IPS-20b (cell line): Measurements from ENCODE around the gene DOK3.

ENCODE experiments used
- H3K27ac ChIP-seq: one replicate; pipeline ENCODE4 v1.5.1; 2013; ENCODE audit warnings: low read length
- H3K27me3 ChIP-seq: 2 replicates; pipeline ENCODE4 v1.6.1; 2013; ENCODE audit warnings: mild to moderate bottlenecking, low read length, inconsistent platforms; ENCODE audit not compliant: insufficient read depth
- H3K36me3 ChIP-seq: 2 replicates; pipeline ENCODE4 v1.6.1; 2013; ENCODE audit warnings: low read depth, mild to moderate bottlenecking, inconsistent platforms, low read length, moderate library complexity; ENCODE audit not compliant: insufficient read depth
- H3K4me1 ChIP-seq: 2 replicates; pipeline ENCODE4 v1.6.1; 2013; ENCODE audit warnings: mild to moderate bottlenecking, control low read depth, inconsistent platforms, low read length, moderate library complexity; ENCODE audit not compliant: insufficient read depth
- H3K4me3 ChIP-seq: 2 replicates; pipeline ENCODE4 v1.5.1; 2013; ENCODE audit warnings: mild to moderate bottlenecking, low read length, inconsistent platforms
- H3K9ac ChIP-seq: 2 replicates; pipeline ENCODE4 v1.6.1; 2013; ENCODE audit warnings: low read depth, mild to moderate bottlenecking, inconsistent platforms, low read length, moderate library complexity
- H3K9me3 ChIP-seq: 2 replicates; pipeline ENCODE4 v1.6.1; 2013; ENCODE audit warnings: mild to moderate bottlenecking, low read depth, low read length, inconsistent platforms; ENCODE audit not compliant: insufficient read depth

Gene DOK3

DNA sequence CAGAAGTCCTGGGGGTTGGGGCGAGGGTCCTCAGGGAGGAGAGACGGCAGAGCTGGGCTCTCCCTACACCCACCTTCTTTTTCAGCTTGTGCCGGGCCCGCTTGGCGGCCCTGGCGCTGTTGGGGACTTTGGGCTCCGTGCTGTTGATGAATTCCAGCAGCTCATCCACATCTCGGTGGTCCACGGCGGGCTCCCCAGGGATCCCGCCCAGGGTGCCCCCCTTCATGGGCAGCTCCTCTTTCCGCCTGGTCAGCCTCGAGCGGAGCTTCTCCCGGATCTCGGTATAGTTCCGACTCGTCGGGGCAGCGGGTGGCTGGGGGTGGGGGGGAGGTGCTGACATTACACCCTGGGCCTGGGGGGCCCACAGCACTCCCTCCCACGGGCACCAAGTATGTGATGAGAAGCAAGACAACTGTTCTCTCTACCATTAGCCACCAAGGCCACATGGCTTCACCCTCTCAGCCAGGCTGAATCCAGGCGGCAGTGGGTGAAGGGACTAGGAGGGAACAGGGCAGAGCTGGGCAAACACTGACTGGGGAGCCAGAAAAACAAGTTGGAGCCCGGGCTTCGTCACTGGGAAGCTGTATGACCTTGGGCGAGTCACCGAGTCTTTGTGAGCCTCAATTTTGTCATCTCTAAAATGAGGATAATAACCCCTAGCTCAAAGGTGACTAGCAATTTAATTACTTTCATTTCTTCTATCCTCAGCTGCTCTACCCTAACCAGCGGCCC, 21.7 kb upstream of the DOK3 start:
- Histone ChIP-seq H3K27ac (no peak overlapping the region), H3K27me3 (no peaks in the 10 kb centered on the region), H3K9me3 (no peaks in the 10 kb centered on the region), H3K36me3 (peaks cover 92% of the 10 kb centered on the region), H3K4me1 (no peaks in the 10 kb centered on the region), H3K9ac (no peak overlapping the region), H3K4me3 (no peak overlapping the region)

DNA sequence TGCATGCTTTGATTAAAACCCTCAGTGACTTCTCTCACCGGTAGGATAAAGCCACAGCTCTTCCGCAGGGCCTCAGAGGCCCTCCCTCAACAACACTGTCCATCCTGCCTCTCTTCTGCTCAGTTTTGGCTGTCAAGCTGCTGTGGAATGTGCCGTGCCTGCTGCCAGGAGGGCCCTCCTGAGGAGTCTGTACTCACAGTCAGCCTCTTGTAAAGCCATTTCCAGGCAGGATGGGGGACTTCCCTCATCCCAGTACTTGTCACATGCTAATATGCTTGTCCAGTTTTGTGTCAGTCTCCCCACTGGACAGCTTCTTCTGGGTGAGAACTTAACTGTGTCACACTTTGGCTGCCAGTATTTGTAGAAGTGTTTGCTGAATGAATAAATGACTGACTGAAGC, 21.0 kb upstream of the DOK3 start:
- Histone ChIP-seq H3K9ac (no peak overlapping the region), H3K27me3 (no peaks in the 10 kb centered on the region), H3K4me1 (no peaks in the 10 kb centered on the region), H3K27ac (no peak overlapping the region), H3K36me3 (peaks cover 92% of the 10 kb centered on the region), H3K9me3 (no peaks in the 10 kb centered on the region), H3K4me3 (no peak overlapping the region)

DNA sequence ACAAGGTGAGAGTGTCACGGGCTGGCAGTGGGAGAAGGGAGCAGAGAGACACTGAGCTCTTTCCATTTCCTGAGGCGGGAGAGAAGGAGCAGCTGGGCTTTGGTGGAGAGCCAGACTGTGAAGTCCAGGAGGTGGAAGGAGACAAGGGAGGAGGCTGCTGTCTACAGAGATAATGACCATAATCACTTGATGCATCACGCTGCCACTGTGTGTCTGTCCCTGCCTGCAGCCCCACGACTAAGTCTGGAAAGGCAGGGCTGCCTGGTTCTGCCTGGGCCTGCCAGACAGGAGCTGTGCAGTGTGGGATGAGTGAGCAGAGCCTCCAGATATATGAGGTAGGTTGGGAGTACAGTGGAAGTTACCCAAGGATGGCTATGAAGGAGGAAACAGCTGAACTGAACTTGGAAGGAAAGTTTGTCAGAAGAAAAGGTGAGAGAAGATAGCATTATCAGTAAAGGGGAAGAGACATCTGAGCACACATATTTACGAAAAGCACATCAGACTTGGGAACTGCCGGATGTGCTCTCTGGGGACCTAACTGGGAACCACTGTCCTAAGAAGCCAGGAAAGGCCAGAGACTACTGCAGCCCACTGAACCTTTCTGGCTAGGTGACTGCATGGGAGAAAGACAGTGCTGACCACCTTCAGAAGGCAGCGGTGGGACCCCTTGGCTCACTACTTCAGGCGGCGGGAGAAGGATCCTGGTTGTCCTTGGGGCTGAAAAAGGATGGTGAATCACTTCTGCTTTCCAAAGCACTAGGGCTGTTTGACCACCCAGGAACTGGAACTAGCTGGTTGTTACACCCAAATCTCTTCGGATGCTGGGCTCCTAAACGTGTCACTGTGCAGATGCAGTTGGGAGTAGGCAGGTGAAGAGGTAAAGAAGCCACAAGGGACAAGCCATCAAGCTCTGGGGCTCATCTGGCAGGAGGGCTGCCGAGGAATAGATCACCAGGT, 19.9 kb upstream of the DOK3 start:
- H3K9ac ChIP-seq, result no peak overlapping the region
- H3K4me3 ChIP-seq, result no peak overlapping the region
- no peaks in the 10 kb centered on the region for H3K4me1 ChIP-seq
- peaks cover 92% of the 10 kb centered on the region for H3K36me3 ChIP-seq
- no peak overlapping the region for H3K27ac ChIP-seq
- no peaks in the 10 kb centered on the region for H3K9me3 ChIP-seq
- H3K27me3 ChIP-seq, result no peaks in the 10 kb centered on the region

DNA sequence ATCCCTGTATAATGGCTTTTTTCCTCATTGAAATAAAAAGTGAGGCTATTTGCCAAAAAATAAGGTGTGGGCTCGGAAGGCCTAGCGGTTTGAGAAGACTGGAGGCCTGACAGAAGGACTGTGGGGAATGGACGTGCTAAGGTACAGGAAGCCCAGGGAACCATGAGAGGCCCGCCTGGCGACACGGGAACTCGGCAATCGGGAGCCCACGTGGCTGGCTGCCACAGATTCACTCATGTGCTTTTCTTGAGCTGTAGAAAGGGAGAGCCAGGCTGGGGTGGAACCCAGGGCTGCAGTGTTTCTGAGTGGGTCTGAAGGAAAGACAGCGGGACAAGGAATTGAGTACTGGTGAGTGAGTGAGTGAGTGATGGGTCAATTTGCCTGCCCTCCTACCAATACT, 19.0 kb upstream of the DOK3 start:
- no peak overlapping the region for H3K9ac ChIP-seq
- H3K4me1 ChIP-seq, result no peaks in the 10 kb centered on the region
- no peaks in the 10 kb centered on the region for H3K9me3 ChIP-seq
- peaks cover 96% of the 10 kb centered on the region for H3K36me3 ChIP-seq
- no peak overlapping the region for H3K4me3 ChIP-seq
- H3K27ac ChIP-seq, result no peak overlapping the region
- H3K27me3 ChIP-seq, result no peaks in the 10 kb centered on the region

DNA sequence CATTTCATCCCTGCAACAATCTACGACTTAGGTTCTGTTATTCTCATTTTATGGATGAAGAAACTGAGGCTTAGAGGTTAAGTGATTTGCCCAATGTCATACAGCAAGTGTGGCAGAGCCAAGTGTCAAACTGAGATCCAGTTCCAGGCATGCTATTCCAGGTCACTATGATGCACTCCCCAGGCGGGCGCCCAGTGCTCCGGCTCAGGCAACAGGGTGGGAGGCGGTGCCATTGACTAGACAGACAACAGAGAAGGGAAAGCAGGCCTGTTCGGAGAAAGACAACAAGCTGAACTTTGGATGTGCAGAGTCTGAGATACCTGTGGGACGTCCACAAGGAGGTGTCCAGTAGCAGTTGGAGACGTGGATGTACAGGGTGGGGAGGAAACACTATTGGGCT, 18.0 kb upstream of the DOK3 start:
- no peaks in the 10 kb centered on the region for H3K4me1 ChIP-seq
- H3K36me3 ChIP-seq, result peaks cover 93% of the 10 kb centered on the region
- H3K27me3 ChIP-seq, result no peaks in the 10 kb centered on the region
- H3K9ac ChIP-seq, result no peak overlapping the region
- H3K9me3 ChIP-seq, result no peaks in the 10 kb centered on the region
- H3K27ac ChIP-seq, result no peak overlapping the region
- H3K4me3 ChIP-seq, result no peak overlapping the region

DNA sequence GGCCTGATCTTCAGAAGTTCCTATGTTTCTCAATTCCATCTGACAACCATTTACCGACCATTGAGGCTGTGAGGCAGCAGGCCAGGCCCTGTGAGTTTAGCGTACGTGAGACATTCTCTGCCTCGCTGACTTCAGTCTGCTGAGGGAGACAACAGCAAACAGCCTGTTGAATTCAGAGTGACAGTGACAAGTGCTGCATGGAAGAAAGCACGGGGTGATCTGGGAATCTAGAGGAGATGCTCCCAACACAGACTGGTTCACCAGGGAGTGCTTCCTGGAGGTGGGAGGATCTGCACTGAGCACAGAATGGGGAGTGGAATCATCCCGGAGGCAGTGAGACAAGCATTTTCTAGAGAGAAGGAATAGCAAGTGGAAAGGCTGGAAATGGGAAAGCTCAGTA, 17.2 kb upstream of the DOK3 start:
- H3K36me3 ChIP-seq, result peaks cover 89% of the 10 kb centered on the region
- no peaks in the 10 kb centered on the region for H3K27me3 ChIP-seq
- no peaks in the 10 kb centered on the region for H3K9me3 ChIP-seq
- H3K27ac ChIP-seq, result no peak overlapping the region
- H3K4me1 ChIP-seq, result no peaks in the 10 kb centered on the region
- no peak overlapping the region for H3K9ac ChIP-seq
- no peak overlapping the region for H3K4me3 ChIP-seq

DNA sequence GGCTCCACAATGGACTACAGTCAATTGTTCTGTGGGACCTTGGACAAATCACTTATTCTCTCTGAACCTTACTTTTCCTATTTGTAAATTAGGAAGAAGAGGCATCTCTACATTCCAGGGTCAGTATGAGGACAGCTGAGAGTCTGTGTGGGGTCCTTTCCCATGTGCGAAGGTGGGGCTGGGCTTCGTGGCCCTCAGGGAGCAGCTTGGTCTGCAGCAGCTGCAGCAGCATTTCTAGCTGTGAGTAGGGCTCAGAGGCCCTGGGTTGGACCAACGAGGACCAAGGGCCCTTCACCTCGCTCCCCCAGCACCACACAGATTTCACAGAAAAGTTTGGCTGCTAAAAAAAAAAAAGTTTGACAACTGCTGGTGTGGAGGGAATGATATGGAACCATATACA, 16.6 kb upstream of the DOK3 start:
- Histone ChIP-seq H3K4me3 (no peak overlapping the region), H3K9ac (no peak overlapping the region), H3K36me3 (peaks cover 89% of the 10 kb centered on the region), H3K27ac (no peak overlapping the region), H3K9me3 (no peaks in the 10 kb centered on the region), H3K27me3 (no peaks in the 10 kb centered on the region), H3K4me1 (no peaks in the 10 kb centered on the region)

DNA sequence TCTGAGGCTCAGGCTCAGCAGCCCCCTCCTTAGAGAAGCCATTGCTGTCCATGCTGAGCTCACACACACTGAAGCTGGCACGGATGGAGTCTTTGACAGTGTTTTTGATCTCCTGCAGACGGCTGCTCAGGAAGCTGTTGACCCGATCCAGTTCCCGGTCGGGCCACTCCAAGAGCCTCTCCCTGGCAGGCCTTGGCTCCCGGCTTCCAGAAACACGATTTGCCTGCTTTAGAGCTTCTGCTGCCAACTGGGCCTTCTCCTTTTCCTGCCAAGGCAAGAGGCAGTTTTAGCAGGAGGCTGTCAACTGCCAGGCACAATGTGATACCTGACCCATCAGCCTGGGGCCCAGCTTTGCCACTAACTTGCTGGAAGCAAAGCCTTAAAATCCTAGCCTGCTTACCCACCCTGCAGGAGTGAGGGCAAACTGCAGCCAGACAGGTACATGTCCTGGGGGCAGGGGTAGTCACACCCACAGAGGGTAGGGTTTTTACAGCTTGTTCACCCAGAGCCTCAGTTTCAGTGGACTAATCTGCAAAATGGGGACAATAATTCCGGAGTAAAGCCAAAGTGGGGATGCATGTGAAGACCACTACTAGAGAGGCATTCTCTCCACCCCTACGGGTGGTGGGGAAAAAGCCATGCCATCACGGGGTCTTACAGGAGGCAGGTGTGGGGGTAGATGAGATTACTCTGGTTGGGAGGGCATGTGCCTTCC, 15.5 kb upstream of the DOK3 start:
- H3K36me3 ChIP-seq, result peaks cover 89% of the 10 kb centered on the region
- H3K4me1 ChIP-seq, result no peaks in the 10 kb centered on the region
- no peak overlapping the region for H3K4me3 ChIP-seq
- H3K9me3 ChIP-seq, result no peaks in the 10 kb centered on the region
- H3K27ac ChIP-seq, result no peak overlapping the region
- H3K27me3 ChIP-seq, result no peaks in the 10 kb centered on the region
- H3K9ac ChIP-seq, result no peak overlapping the region

DNA sequence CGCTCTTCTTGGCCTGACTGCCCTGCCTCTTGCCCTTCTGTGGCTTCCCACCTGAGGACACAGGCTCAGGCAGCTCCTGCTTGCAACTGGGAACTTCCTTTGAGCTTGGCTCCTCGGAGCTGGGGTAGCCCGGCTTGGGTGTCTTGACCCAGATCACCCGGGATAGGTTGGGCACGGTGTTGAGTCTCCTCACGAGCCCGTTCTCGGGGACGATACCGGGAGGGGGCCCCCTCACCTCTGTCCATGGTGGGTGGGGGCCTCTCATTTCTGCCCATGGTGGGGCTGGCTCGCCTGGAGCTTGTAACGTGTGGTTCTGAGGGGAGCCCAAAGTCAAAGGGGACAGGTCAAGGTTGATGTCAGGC, 14.9 kb upstream of the DOK3 start:
- Histone ChIP-seq H3K27me3 (no peaks in the 10 kb centered on the region), H3K9me3 (no peaks in the 10 kb centered on the region), H3K9ac (no peak overlapping the region), H3K27ac (no peak overlapping the region), H3K36me3 (peaks cover 89% of the 10 kb centered on the region), H3K4me3 (no peak overlapping the region), H3K4me1 (no peaks in the 10 kb centered on the region)

DNA sequence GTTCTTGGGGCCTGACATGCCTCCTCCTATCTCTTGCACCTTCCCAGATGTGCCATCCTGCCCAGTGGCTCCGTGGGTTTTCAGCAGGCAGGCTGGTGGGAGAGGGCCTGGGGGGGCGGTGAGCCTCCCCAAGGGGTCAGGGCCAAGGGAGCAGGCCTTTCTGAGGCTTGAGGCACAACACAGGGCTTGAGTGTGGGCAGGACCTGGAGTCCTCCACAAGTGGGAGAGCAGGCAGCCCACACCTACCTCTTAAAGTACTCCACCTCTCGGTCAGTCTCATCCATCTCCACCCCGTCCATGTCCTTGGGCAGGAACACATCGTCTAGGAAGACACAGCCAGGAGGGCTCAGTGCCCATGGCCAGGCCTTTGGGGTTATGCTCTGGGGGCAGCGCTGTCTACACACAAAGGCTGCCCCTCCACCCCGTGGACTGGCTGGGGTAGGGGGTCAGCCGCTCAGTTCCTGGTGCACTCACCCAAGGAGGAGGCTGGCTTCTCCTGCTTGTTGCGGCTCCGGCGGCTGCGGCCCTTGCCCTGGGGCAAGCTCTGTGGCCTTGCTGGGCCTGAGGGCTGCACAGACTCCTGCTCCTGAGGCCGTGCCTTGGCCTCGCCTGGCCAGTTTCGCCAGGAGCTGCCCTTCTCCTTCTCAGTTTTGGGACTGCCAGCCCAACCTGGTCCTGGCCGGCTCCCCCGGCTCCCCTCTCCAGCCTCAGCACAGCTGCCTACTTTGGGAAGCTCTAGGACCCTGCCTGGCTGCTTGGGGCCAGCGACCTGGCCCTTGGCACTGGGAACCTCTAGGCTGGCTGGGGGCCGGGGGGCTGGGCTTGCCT, 14.3 kb upstream of the DOK3 start:
- H3K4me3 ChIP-seq, result no peak overlapping the region
- no peaks in the 10 kb centered on the region for H3K4me1 ChIP-seq
- no peaks in the 10 kb centered on the region for H3K27me3 ChIP-seq
- no peak overlapping the region for H3K27ac ChIP-seq
- peaks cover 87% of the 10 kb centered on the region for H3K36me3 ChIP-seq
- no peaks in the 10 kb centered on the region for H3K9me3 ChIP-seq
- H3K9ac ChIP-seq, result no peak overlapping the region

DNA sequence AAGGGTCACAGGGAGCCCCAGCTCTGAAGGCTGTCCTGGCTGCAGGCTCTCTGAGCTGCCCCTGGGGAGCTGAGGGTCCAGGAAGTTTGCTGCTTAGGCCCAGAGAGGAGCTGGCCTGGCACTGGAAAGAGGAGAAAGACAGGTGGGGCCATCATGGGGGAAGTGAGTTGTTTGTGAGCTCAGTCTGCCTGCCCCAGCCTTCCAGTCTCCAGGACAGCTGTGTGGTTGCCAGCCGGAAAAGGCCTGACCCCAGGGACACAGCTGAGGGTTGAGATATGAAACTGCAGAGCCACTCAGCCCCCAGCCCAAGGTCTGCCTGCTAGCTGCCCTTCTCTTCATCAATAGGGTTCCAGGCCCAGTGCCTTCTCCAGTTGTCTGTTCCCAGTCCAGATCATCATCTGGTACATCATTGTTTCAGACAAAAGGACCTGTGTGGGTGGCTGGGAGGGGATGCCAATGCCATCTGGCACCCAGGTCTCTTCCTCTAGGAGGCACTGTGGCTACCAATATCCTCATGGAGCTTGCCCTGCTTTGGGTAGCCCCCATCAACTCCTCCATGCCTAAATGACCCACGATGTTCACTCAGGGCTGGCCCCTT, 11.4 kb upstream of the DOK3 start:
- Histone ChIP-seq H3K9me3 (no peaks in the 10 kb centered on the region), H3K27ac (no peak overlapping the region), H3K4me3 (no peak overlapping the region), H3K4me1 (no peaks in the 10 kb centered on the region), H3K36me3 (peaks cover 59% of the 10 kb centered on the region), H3K9ac (no peak overlapping the region), H3K27me3 (no peaks in the 10 kb centered on the region)
